Measurements from ENCODE around the gene HMG20A. TPM values are rescaled to one million over a fixed set of nuclear protein-coding genes. Genes with fewer than 3 reads are reported as not detected.

The HMG20A gene
- total RNA-seq, 4 donors from 2014 or later: 39.6 to 65.1 (median 49.7) TPM

- DNase-seq (ENCODE audit: low spot score in 2 of 2): no peak
- TF ChIP-seq POLR2A (IDR thresholded peaks at IDR 0.05) (no peak), CTCF (IDR thresholded peaks at IDR 0.05) (no peak), EP300 (IDR thresholded peaks at IDR 0.05) (no peak)
- Histone ChIP-seq H3K27ac (no peak overlapping the region), H3K4me3 (no peak overlapping the region), H3K4me1 (peaks cover 0 to 33% (median 13%) of the 10 kb centered on the region in 4 donors), H3K9me3 (no peaks in the 10 kb centered on the region), H3K27me3 (no peaks in the 10 kb centered on the region), H3K36me3 (no peaks in the 10 kb centered on the region)
- WGBS, 2 donors: 86 to 88% methylated on average over 3 of the region's 3 CpGs
Observed at GRCh38 chr15:77425104-77425503, 4.4 kb downstream of the HMG20A start.

GRCh38 chr15:77426377-77426776, 5.7 kb downstream of the HMG20A start:
- Histone ChIP-seq H3K4me1 (peaks cover 0 to 29% (median 11%) of the 10 kb centered on the region in 4 donors), H3K4me3 (no peak overlapping the region), H3K9me3 (no peaks in the 10 kb centered on the region), H3K36me3 (no peaks in the 10 kb centered on the region), H3K27ac (no peak overlapping the region), H3K27me3 (no peaks in the 10 kb centered on the region)
- TF ChIP-seq CTCF (IDR thresholded peaks at IDR 0.05) (no peak), EP300 (IDR thresholded peaks at IDR 0.05) (no peak), POLR2A (IDR thresholded peaks at IDR 0.05) (no peak)
- no peak for DNase-seq (ENCODE audit: low spot score in 2 of 2)
- WGBS, 2 donors: 83 to 93% methylated on average over 1 of the region's 1 CpG

- Histone ChIP-seq H3K4me1 (peaks cover 0 to 24% (median 6%) of the 10 kb centered on the region in 4 donors), H3K4me3 (no peak overlapping the region), H3K27me3 (no peaks in the 10 kb centered on the region), H3K36me3 (no peaks in the 10 kb centered on the region), H3K27ac (no peak overlapping the region), H3K9me3 (no peaks in the 10 kb centered on the region)
- no peak for TF ChIP-seq EP300 (IDR thresholded peaks at IDR 0.05)
- no peak for TF ChIP-seq POLR2A (IDR thresholded peaks at IDR 0.05)
- 90 to 93% methylated on average over 1 of the region's 1 CpG for WGBS, 2 donors
- DNase-seq (ENCODE audit: low spot score in 2 of 2): no peak
Observed at GRCh38 chr15:77426871-77427270, 6.2 kb downstream of the HMG20A start.

- Histone ChIP-seq H3K9me3 (no peaks in the 10 kb centered on the region), H3K27me3 (no peaks in the 10 kb centered on the region), H3K36me3 (no peaks in the 10 kb centered on the region), H3K4me1 (peaks cover 0 to 3% (median 0%) of the 10 kb centered on the region in 4 donors), H3K27ac (no peak overlapping the region), H3K4me3 (no peak overlapping the region)
- no peak for DNase-seq (ENCODE audit: low spot score in 2 of 2)
- WGBS, 2 donors: 91 to 92% methylated on average over 2 of the region's 2 CpGs
- TF ChIP-seq CTCF (IDR thresholded peaks at IDR 0.05) (no peak), POLR2A (IDR thresholded peaks at IDR 0.05) (no peak), EP300 (IDR thresholded peaks at IDR 0.05) (no peak)
Observed at GRCh38 chr15:77430213-77430612, 9.5 kb downstream of the HMG20A start.

GRCh38 chr15:77430652-77431051, 10.0 kb downstream of the HMG20A start:
- peaks cover 0 to 3% (median 0%) of the 10 kb centered on the region in 4 donors for H3K4me1 ChIP-seq
- H3K27ac ChIP-seq: no peak overlapping the region
- 87 to 94% methylated on average over 2 of the region's 2 CpGs for WGBS, 2 donors
- DNase-seq (ENCODE audit: low spot score in 2 of 2): no peak
- no peaks in the 10 kb centered on the region for H3K36me3 ChIP-seq
- H3K4me3 ChIP-seq: no peak overlapping the region
- TF ChIP-seq CTCF (IDR thresholded peaks at IDR 0.05) (no peak), POLR2A (IDR thresholded peaks at IDR 0.05) (no peak), EP300 (IDR thresholded peaks at IDR 0.05) (no peak)
- no peaks in the 10 kb centered on the region for H3K9me3 ChIP-seq
- H3K27me3 ChIP-seq: no peaks in the 10 kb centered on the region

- no peaks in the 10 kb centered on the region for H3K27me3 ChIP-seq
- TF ChIP-seq POLR2A (IDR thresholded peaks at IDR 0.05) (no peak), EP300 (IDR thresholded peaks at IDR 0.05) (no peak), CTCF (IDR thresholded peaks at IDR 0.05) (no peak)
- DNase-seq (ENCODE audit: low spot score in 2 of 2): no peak
- H3K4me3 ChIP-seq: no peak overlapping the region
- H3K4me1 ChIP-seq: peaks cover 0 to 11% (median 0%) of the 10 kb centered on the region in 4 donors
- 90 to 92% methylated on average over 2 of the region's 2 CpGs for WGBS, 2 donors
- no peak overlapping the region for H3K27ac ChIP-seq
- H3K36me3 ChIP-seq: no peaks in the 10 kb centered on the region
- H3K9me3 ChIP-seq: no peaks in the 10 kb centered on the region
Observed at GRCh38 chr15:77436822-77437221, 16.1 kb downstream of the HMG20A start.
